OCI-LY3 (cell line): Measurements from ENCODE around the gene SNAP29.

ENCODE experiments used
- H2AFZ ChIP-seq: fragments of 200-600, 300-600 bp; shearing (Covaris generic); 2 replicates; pipeline ENCODE4 v1.6.0; 2014; ENCODE audit warnings: antibody characterized with exemption, low read depth, low read length
- H3K27ac ChIP-seq: fragments of 200-600, 300-600 bp; sonication (generic); 2 replicates; pipeline ENCODE4 v1.5.1; 2014; ENCODE audit warnings: mild to moderate bottlenecking, low read length, moderate library complexity, mixed read lengths
- H3K27me3 ChIP-seq: fragments of 200-600, 300-600 bp; sonication (generic); 2 replicates; pipeline ENCODE4 v1.6.1; 2014; ENCODE audit warnings: low read depth, low read length, mixed read lengths
- H3K36me3 ChIP-seq: fragments of 200-600, 300-600 bp; sonication (generic); replicated peaks from 2 replicates; pipeline ENCODE3; 2014; ENCODE audit warnings: low read depth, low read length, mixed read lengths
- H3K4me1 ChIP-seq: fragments of 300-600, 200-600 bp; sonication (generic); 2 replicates; pipeline ENCODE4 v1.6.1; 2014; ENCODE audit warnings: low read length, mixed read lengths
- H3K4me2 ChIP-seq: fragments of 200-600, 300-600 bp; sonication (generic); 2 replicates; pipeline ENCODE4 v1.6.1; 2014; ENCODE audit warnings: low read length, mixed read lengths
- H3K4me3 ChIP-seq: fragments of 300-600, 200-600 bp; sonication (generic); 2 replicates; pipeline ENCODE4 v1.5.1; 2014; ENCODE audit warnings: antibody characterized with exemption, mild to moderate bottlenecking, low read length, moderate library complexity
- H3K79me2 ChIP-seq: fragments of 300-600, 200-600 bp; shearing (Covaris generic); 2 replicates; pipeline ENCODE4 v1.6.1; 2014; ENCODE audit warnings: mild to moderate bottlenecking, low read length, mixed read lengths
- H3K9ac ChIP-seq: fragments of 300-600, 200-600 bp; shearing (Covaris generic); 2 replicates; pipeline ENCODE4 v1.6.0; 2014; ENCODE audit warnings: mild to moderate bottlenecking, low read length, moderate library complexity
- H3K9me3 ChIP-seq: fragments of 200-600, 300-600 bp; shearing (Covaris generic); 2 replicates; pipeline ENCODE4 v1.6.1; 2014; ENCODE audit warnings: low read length, mixed read lengths; ENCODE audit not compliant: insufficient read depth
- H4K20me1 ChIP-seq: fragments of 200-600, 300-600 bp; sonication (generic); 2 replicates; pipeline ENCODE4 v1.6.1; 2016; ENCODE audit warnings: low read length, mixed read lengths; ENCODE audit not compliant: insufficient read depth
- CTCF ChIP-seq: fragments of 200-600, 300-600 bp; sonication (generic); IDR thresholded peaks from 2 replicates; pipeline ENCODE4 v1.5.1; 2014; ENCODE audit warnings: antibody characterized with exemption, low read length, low read depth
- EZH2phosphoT487 ChIP-seq: fragments of 200-600 bp; shearing (Covaris generic); IDR thresholded peaks from 2 replicates; pipeline ENCODE4 v1.6.1; 2018; ENCODE audit warnings: antibody characterized with exemption, mixed run types, low read depth

The SNAP29 gene

GRCh38 chr22:20865875-20866445, 7.2 kb downstream of the SNAP29 start:
- no peak overlapping the region for H3K9ac ChIP-seq
- H3K9me3 ChIP-seq = no peaks in the 10 kb centered on the region
- H3K27ac ChIP-seq = no peak overlapping the region
- no peak overlapping the region for H3K4me2 ChIP-seq
- 0 out of 2 replicates have a peak, but pooled peaks cover 2% of the 10 kb centered on the region for H4K20me1 ChIP-seq
- H3K36me3 ChIP-seq = peaks cover 4% of the 10 kb centered on the region
- H3K4me1 ChIP-seq = no peaks in the 10 kb centered on the region
- H3K79me2 ChIP-seq = no peaks in the 10 kb centered on the region
- H3K27me3 ChIP-seq = no peaks in the 10 kb centered on the region
- TF ChIP-seq CTCF = no peak
- no peak overlapping the region for H3K4me3 ChIP-seq
- H2AFZ ChIP-seq = no peak overlapping the region

- no peak overlapping the region for H3K9ac ChIP-seq
- no peaks in the 10 kb centered on the region for H3K79me2 ChIP-seq
- H3K36me3 ChIP-seq = peaks cover 4% of the 10 kb centered on the region
Observed at GRCh38 chr22:20866736-20867135, 7.9 kb downstream of the SNAP29 start.

GRCh38 chr22:20867179-20868024, 8.6 kb downstream of the SNAP29 start:
- H3K79me2 ChIP-seq = no peaks in the 10 kb centered on the region
- no peak overlapping the region for H3K4me2 ChIP-seq
- H3K9ac ChIP-seq = no peak overlapping the region

More at GRCh38 chr22:20866736-20867135, 7.9 kb downstream of the SNAP29 start:
- H3K27me3 ChIP-seq = no peaks in the 10 kb centered on the region
- no peak for TF ChIP-seq CTCF
- TF ChIP-seq EZH2phosphoT487 = no peak
- 0 out of 2 replicates have a peak, but pooled peaks cover 2% of the 10 kb centered on the region for H4K20me1 ChIP-seq
- H3K27ac ChIP-seq = no peak overlapping the region
- no peak overlapping the region for H2AFZ ChIP-seq
- H3K9me3 ChIP-seq = no peaks in the 10 kb centered on the region
- no peak overlapping the region for H3K4me2 ChIP-seq
- no peaks in the 10 kb centered on the region for H3K4me1 ChIP-seq
- H3K4me3 ChIP-seq = no peak overlapping the region

More at GRCh38 chr22:20867179-20868024, 8.6 kb downstream of the SNAP29 start:
- no peak for TF ChIP-seq EZH2phosphoT487
- no peak for TF ChIP-seq CTCF
- Histone ChIP-seq H3K4me1 (no peaks in the 10 kb centered on the region), H3K36me3 (peaks cover 4% of the 10 kb centered on the region), H4K20me1 (0 out of 2 replicates have a peak, but pooled peaks cover 2% of the 10 kb centered on the region), H3K9me3 (no peaks in the 10 kb centered on the region), H3K27ac (no peak overlapping the region), H3K27me3 (no peaks in the 10 kb centered on the region), H3K4me3 (no peak overlapping the region), H2AFZ (no peak overlapping the region)
